GM15510 (cell line): ENCODE measurements around the gene FLRT3.

Experiments
- POLR2A ChIP-seq: IDR thresholded peaks from 3 replicates; pipeline ENCODE4 v1.6.1; 2011; ENCODE audit warnings: borderline replicate concordance; ENCODE audit not compliant: insufficient read length; ENCODE audit errors: extremely low read depth

The FLRT3 gene

DNA sequence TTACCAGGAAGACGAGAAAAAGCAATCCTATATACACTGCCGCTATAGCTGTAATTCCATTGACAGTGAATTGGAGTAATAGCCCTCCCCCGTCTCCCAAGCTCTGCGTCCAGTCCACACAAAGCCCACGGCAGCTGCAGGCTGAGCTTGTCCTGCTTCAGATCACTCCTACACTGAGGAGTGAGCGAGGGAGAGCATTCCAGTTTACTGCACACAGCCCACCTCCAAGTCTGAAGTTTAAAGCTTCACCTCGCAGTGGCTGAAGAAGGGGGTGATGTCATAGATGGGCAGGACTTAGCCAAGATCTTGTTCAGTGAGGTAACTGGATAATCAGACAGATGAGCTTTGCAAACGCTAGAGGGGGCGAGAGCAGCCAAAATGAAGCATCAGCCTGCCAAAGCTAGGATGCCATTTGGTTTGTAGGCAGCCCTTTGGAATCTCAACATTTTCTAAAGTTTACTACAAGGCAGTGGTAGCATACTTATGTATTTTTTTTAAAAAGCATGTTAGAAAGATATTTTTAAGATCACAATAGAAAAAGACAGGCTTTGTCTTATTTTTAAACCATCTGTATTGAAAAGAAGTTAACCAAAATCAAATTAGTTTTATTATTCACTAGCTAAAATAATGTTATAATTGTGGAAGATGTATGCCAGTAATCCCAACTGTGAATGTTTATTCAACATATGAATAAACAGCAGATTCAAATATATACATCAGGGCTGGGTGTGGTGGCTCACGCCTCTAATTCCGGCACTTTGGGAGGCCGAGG lies at the start of gene FLRT3:
Gene FLRT3 (minus strand): TSS at position 213 of the 772 bp plus-strand sequence. CDS start 10,106 bp downstream, outside the sequence.
- no peak for TF ChIP-seq POLR2A

DNA sequence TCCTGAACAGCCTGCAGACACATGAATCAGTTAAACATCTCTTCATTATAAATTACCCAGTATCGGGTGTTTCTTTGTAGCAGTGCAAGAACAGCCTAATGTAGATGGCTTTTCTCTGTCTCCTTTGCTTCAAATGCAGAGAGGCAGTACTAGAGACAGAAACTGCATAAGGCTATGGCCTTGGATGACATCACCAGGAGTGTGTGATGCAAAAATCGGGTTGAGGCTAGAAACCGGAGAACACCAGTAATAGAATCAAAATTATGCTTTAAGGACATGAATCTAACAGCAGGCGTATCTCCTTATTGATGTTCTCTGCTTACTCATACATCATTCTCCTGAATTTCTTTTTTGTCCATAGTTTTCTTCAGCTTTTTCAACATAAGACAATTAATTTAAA lies 49.3 kb upstream of the FLRT3 start:
- no peak for TF ChIP-seq POLR2A

GRCh38 chr20:14385176-14385740 lies 47.8 kb upstream of the FLRT3 start:
- no peak for TF ChIP-seq POLR2A

GRCh38 chr20:14384416-14385175 lies 47.2 kb upstream of the FLRT3 start:
- no peak for TF ChIP-seq POLR2A

GRCh38 chr20:14383335-14383734 lies 45.9 kb upstream of the FLRT3 start:
- TF ChIP-seq POLR2A, result no peak

GRCh38 chr20:14378326-14378725 lies 40.9 kb upstream of the FLRT3 start:
- TF ChIP-seq POLR2A, result no peak

- no peak for TF ChIP-seq POLR2A
Observed at GRCh38 chr20:14375416-14375985, 38.1 kb upstream of the FLRT3 start.

GRCh38 chr20:14374196-14374595 lies 36.8 kb upstream of the FLRT3 start:
- TF ChIP-seq POLR2A, result no peak

GRCh38 chr20:14361509-14362345 lies 24.3 kb upstream of the FLRT3 start:
- TF ChIP-seq POLR2A, result no peak

DNA sequence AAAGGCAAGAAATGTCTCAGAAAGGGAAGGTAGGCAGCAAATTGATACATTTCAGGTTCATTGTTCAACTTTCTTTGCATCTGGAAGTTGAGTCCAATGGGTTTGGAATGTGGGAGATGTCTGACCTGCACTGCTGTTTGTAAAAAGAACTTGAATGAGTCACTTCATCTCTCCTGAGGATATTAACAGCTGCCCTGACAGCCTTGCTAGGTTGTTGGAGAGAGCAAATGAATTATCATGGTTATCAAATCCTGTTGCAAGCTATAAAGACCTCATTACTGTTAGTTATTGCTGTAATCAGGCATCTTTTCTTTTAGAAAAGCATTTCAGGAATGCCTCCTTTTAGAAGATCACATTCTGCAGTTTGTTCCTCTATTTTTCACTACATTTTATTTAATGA lies 23.0 kb upstream of the FLRT3 start:
- no peak for TF ChIP-seq POLR2A

- TF ChIP-seq POLR2A, result no peak
Observed at GRCh38 chr20:14355791-14356190, 18.4 kb upstream of the FLRT3 start.

DNA sequence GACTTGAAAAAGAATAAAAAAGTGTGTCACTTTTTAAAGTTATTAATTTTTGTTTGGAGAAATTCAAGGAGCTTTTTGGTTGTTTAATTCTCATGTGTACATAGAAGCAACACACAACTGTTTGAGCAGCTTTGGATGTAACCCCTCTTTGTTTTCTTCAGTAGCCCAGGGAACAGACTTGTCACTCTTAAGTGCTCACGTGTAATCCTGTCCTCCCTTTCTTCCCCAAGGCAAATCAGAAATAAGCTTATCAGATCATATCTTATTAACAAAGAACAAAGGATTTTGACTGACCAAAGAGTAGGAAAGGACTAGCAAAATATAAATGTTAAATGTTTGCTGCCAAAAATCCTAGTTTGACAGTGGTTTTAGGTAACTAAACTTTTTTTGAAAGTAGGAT lies 7.3 kb upstream of the FLRT3 start:
- no peak for TF ChIP-seq POLR2A

- TF ChIP-seq POLR2A, result no peak
Observed at GRCh38 chr20:14343491-14344065, 6.2 kb upstream of the FLRT3 start.

GRCh38 chr20:14342918-14343317 lies 5.5 kb upstream of the FLRT3 start:
- no peak for TF ChIP-seq POLR2A
